ENCODE results near the gene OTP. TPM values are rescaled to one million over a fixed set of nuclear protein-coding genes. Genes with fewer than 3 reads are reported as not detected.
"Not testable (repeated sequence)": the region's sequence is repeated elsewhere in the genome, so short reads cannot be mapped to it uniquely, and the experiment has no call there.

The OTP gene
- polyA plus RNA-seq, 12 donors, result 0.05 TPM; not detected in 11

- DNase-seq, result not testable (repeated sequence)
Observed at GRCh38 chr5:77608927-77609326, 29.6 kb downstream of the OTP start.

- DNase-seq, result no peak
Observed at GRCh38 chr5:77607324-77607723, 31.2 kb downstream of the OTP start.

GRCh38 chr5:77606279-77606678, 32.2 kb downstream of the OTP start:
- no peak for DNase-seq

GRCh38 chr5:77599679-77600078, 38.8 kb downstream of the OTP start:
- DNase-seq, result no peak

GRCh38 chr5:77590347-77590746, 48.2 kb downstream of the OTP start:
- DNase-seq, result no peak

GRCh38 chr5:77588175-77588574, 50.3 kb downstream of the OTP start:
- no peak for DNase-seq

- DNase-seq, result no peak
Observed at GRCh38 chr5:77586101-77586500, 52.4 kb downstream of the OTP start.

- DNase-seq, result not testable (repeated sequence)
Observed at GRCh38 chr5:77582143-77582542, 56.4 kb downstream of the OTP start.

Other genes with a start within 250 kb of the OTP start
- gene WDR41, start 146.4 kb downstream of the OTP start, polyA plus RNA-seq (ENCODE audit: insufficient read length in 12 of 12), result 10 to 100 TPM in 11 of 12 donors, not detected in 1; 35.2 to 65.9 (median 47.4) TPM
- gene TBCA, start 137.6 kb upstream of the OTP start, polyA plus RNA-seq (ENCODE audit: insufficient read length in 12 of 12), result 100 to 1,000 TPM in 11 of 12 donors, not detected in 1; 214 to 353 (median 268) TPM

Data from muscle of arm (tissue), 12 donors.